SH-SY5Y (cell line): ENCODE data around the gene RILPL2.

Source experiments
- GATA2 ChIP-seq: IDR thresholded peaks from 2 replicates; pipeline ENCODE4 v1.6.1; 2011; ENCODE audit warnings: mild to moderate bottlenecking, low read depth, low read length
- GATA3 ChIP-seq: IDR thresholded peaks from 2 replicates; pipeline ENCODE4 v1.6.1; 2011; ENCODE audit warnings: low read depth, mild to moderate bottlenecking, low read length, moderate library complexity

GRCh38 chr12:123457980-123458779, 21.7 kb upstream of the RILPL2 start, which contains the start of gene SNRNP35:
- TF ChIP-seq GATA2, result no peak
- TF ChIP-seq GATA3, result no peak
